Fibroblast of upper back skin (primary cell): ENCODE results near the gene MYH11.
"Not testable (repeated sequence)": the region's sequence is repeated elsewhere in the genome, so short reads cannot be mapped to it uniquely, and the experiment has no call there.

ENCODE experiments used
- DNase-seq: peaks from one replicate; pipeline ENCODE4 v3.0.0-alpha.2; 2013

MYH11 gene

DNA sequence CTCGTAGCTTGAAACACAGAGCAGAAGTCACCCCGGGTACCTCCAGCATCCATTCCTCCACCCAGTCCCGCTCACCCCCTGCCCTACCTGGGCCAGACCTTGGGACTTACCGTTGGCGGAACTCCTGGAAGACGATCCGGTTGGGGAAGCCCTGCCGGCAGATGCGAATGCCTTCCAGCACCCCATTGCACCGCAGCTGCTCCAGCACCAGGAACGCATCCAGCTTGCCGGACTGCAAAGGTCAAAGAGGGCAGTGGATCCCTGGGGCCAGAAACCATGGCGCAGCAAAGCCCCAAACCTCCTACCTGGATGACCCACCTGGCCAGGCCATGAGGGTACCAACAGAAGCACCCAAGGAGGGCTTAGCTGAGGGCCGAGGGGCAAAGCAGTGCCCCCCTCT, 108.9 kb downstream of the MYH11 start:
- no peak for DNase-seq

GRCh38 chr16:15746332-15746731, 110.5 kb downstream of the MYH11 start:
- DNase-seq: no peak

- no peak for DNase-seq
Measured at GRCh38 chr16:15743657-15744056, 113.2 kb downstream of the MYH11 start.

GRCh38 chr16:15742716-15743115, 114.1 kb downstream of the MYH11 start:
- DNase-seq: no peak

GRCh38 chr16:15741207-15741871, 115.5 kb downstream of the MYH11 start:
- no peak for DNase-seq

- DNase-seq: no peak
Measured at GRCh38 chr16:15739950-15740349, 116.9 kb downstream of the MYH11 start.

DNA sequence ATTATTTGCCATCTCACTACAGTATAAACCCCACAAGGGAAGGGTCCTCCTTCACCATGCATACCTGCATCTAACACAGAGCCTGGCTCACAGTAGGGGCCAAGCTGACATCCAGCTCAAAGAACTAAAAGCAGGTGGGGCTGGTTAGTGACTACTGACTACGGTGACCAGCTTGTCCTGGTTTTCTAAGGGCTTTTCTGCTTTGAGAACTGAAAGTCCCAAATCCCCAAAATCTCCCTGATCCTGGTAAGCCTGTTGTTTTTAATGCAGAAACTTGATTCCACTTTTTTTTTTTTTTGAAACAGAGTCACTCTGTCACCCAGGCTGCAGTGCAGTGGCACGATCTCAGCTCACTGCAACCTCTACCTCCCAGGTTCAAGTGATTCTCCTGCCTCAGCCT, 117.4 kb downstream of the MYH11 start:
- no peak for DNase-seq

DNA sequence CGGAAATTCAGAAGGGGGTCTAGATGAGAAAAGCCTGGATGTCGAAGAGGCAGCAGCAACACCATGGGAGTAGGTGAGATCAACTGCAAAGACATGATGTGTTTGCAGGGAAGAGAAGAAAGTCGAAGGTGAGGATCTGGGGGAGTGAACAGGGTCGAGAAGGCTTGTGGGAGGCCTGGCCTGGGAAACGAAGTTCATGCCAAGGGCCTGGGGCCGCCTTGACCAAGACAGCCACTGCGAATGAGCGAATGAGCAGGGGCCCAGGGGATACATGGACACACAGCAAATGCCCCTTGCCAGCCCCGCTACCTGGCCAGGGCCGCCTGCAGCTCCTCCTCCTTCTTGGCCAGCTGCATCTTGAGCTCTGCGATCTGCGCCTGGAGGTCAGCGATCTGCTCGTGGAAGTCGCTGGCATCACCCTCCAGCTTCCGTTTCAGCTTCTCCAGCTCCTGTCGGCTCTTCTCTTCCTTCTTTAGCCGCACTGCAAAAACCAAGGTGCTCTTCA, 119.6 kb downstream of the MYH11 start:
- DNase-seq: no peak

DNA sequence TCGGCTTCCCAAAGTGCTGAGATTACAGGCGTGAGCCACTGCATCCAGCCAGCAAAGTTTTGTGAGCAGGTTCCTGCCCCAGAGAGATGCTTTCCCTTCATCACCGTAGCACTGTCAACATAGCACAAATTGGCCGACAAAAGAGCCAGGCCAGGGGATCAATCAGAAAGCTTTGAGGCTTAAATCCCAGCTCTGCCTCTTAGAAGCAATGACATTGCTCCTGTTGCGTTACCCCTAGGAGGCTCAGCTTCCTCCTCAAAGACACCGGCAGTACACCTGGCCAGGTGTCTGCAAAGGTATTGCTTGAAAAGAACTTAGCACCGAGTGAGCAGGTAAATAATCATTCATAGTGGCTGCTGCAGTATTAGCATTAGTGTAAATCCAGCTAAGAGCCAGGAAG, 120.3 kb downstream of the MYH11 start:
- no peak for DNase-seq

- DNase-seq: no peak
Measured at GRCh38 chr16:15735610-15736009, 121.2 kb downstream of the MYH11 start.

- no peak for DNase-seq
Measured at GRCh38 chr16:15732416-15732815, 124.4 kb downstream of the MYH11 start.

DNA sequence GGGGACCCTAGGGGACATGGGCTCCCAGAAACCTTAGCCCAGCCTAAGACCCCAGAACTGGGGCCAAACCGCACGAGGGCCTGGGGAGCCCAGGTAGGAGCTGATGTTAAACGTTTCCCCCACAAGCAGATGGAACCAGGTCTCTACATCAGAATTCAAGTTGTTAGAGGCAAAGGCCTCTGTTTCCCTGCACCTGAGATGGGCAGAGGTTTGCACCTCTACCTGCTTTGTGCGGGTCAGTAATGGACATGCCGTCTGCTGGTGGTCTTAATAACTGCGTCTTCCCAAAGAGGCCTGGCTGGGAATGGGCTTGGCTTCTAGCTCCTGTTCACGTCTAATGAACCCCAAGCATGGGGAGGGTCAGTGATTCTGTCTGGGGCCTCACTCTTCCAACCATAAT, 127.7 kb downstream of the MYH11 start:
- no peak for DNase-seq

- not testable (repeated sequence) for DNase-seq
Measured at GRCh38 chr16:15727697-15728096, 129.1 kb downstream of the MYH11 start.

DNA sequence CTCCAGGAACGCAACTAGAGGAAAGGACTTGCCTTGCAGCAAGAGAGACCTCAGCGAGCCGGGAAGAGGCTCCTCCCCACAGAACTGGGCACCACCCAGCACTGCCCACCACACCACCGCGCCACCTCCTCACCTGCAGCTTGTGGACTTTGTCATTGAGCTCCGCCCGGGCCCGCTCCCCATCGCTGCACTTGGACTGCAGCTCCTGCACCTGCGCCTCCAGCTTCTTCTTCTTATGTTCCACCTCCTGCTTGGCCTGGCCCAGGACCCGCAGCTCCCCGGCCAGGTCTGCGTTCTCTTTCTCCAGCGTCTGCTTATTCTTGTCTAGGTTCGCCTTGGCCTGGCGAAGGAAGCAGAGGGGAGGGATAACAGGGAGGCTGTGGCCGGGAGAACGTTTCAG, 130.1 kb downstream of the MYH11 start:
- DNase-seq: no peak

DNA sequence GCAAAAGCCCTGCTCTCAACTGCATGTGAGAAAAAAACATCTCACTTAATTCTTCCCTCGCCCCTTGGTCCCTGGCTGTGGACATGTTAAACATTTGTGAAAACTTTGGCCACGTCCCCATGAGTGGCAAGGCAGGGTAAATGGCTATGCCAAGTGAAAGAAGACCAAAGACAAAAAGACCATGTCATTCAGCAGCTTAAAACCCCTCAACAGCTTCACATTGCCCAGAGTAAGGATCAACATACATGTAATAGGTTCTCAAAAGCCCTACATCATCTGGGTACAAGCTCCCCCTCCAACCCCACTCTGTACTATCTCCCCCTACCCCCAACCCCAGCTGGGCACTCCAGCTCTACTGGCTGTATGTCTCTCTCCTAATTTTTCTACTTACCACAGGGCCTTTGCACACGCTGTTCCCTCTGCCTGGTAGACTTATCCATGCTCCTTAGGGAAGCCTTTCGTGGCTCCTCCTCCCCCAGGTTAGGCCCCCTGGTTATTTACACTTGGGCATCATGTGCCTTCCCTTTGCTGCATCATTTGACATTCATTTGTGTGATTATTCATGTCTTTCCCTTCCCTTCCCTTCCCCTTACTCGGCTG, 131.1 kb downstream of the MYH11 start:
- DNase-seq: no peak

- no peak for DNase-seq
Measured at GRCh38 chr16:15723808-15724207, 133.0 kb downstream of the MYH11 start.

DNA sequence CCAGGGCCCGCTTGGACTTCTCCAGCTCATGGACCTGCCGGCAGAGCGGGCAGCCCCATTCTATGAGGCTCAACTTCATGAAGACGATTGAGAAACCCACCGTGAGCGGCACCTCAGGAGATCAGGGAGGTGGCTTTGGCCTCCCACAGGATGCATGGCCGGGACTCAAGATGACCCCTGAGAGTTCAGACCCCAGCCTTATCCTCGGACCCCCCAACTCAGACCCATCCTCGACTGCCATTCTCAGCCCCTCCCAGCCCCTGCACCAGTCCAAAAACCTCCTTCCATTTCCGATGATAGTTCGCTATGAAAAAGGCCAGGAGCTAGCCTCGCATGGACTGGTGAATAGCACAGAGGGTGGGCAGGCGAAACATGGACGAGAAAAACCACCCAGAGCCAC, 135.8 kb downstream of the MYH11 start:
- no peak for DNase-seq

- DNase-seq: no peak
Measured at GRCh38 chr16:15716694-15717447, 140.0 kb downstream of the MYH11 start.

DNA sequence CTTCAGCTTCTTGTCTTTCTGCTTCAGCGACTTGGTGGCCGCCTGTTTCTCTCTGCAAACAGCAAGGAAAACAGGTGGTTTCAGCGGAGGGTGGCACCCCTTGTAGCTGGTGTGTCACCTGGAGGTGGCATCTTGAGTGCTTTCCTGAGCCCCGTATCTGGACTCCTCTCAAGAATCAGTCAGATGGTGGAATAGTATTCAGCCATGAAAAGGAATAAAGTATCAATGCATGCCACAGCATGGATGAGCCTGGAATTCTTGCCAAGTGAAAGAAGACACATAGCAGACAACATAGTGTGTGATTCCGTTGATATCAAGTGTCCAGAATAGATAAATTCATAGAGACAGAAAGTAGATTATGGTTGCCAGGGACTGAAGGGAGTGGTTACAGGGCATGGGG, 141.6 kb downstream of the MYH11 start:
- no peak for DNase-seq

DNA sequence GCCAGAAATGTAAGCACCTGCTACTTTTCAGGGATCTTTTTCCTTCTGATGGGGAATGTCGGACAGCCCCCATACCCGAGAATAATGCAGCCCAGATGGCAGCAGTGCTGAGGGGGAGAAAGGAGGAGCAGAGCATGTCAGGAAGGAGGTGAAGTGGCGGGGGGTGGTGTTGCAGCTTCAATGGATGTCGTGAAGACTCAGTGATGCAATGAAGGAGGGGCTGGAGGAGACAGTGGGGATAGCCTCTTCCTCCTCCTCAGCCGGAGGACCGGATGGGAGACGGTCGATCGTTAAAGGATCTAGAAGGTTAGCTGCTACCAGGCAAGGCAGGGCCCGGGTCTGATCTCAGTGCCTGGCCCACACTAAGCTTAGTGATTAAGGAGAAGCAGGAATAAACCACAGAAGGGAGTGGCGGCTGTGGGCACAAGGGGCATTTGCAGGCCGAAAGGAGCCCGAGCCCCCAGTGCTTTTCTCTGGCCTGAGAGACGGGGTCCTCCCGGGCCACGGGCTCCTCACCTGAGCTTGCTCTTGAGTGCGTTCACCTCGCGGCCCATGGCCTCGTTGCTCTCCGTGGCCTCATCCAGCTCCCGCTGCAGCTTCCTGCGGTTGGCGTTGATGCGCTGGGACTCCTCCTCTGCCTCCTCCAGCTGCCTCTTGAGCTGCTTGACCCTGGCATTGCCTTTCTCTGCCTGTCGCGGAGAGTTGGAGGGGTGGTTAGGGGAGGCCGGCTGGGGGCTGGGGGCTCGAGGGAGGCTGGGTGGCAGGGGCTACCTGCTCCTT, 142.2 kb downstream of the MYH11 start:
- DNase-seq: no peak

GRCh38 chr16:15708997-15709396, 147.8 kb downstream of the MYH11 start:
- no peak for DNase-seq

- no peak for DNase-seq
Measured at GRCh38 chr16:15708096-15708495, 148.7 kb downstream of the MYH11 start.

GRCh38 chr16:15707332-15707731, 149.5 kb downstream of the MYH11 start:
- no peak for DNase-seq
